HFFc6 (cell line): ENCODE results near the gene UIMC1. TPM values are rescaled to one million over a fixed set of nuclear protein-coding genes. Genes with fewer than 3 reads are reported as not detected.

Source experiments
- DNase-seq: peaks from one replicate; pipeline ENCODE4 v3.0.0-alpha.2; 2018
- H3K27ac Mint-ChIP-seq: 2 replicates; pipeline ENCODE4 v1.8.0; 2020; ENCODE audit warnings: mild to moderate bottlenecking, mixed read lengths
- H3K27me3 Mint-ChIP-seq: 2 replicates; pipeline ENCODE4 v1.8.0; 2021; ENCODE audit warnings: mild to moderate bottlenecking, moderate library complexity, mixed read lengths; ENCODE audit not compliant: insufficient read depth
- H3K36me3 Mint-ChIP-seq: 2 replicates; pipeline ENCODE4 v1.8.0; 2021; ENCODE audit warnings: low read depth, mixed read lengths
- H3K4me1 Mint-ChIP-seq: 2 replicates; pipeline ENCODE4 v1.8.0; 2020; ENCODE audit warnings: low read depth, mixed read lengths
- H3K4me3 Mint-ChIP-seq: 2 replicates; pipeline ENCODE4 v1.8.0; 2020; ENCODE audit warnings: mild to moderate bottlenecking, moderate library complexity, mixed read lengths
- H3K9me3 Mint-ChIP-seq: 2 replicates; pipeline ENCODE4 v1.8.0; 2020; ENCODE audit warnings: mild to moderate bottlenecking, mixed read lengths
- total RNA-seq, 6 experiments: library from RNA; stranded (reverse); fragmentation: NEBNext Ultra II Directional; extraction: Animal tissue kit (Norgen Biotek cat#: 25700); gene quantifications; 2 replicates in 1 of 6; 3 replicates in 5 of 6; pipeline ENCODE4 v1.2.3, GENCODE V29; 2021
- TF ChIP-seq, protein P1 (sequence below): fragments of 200-600 bp; sonication (generic); IDR thresholded peaks from 2 replicates; pipeline ENCODE4 v1.5.0; 2021; ENCODE audit warnings: antibody characterized with exemption, mild to moderate bottlenecking

The UIMC1 gene
- total RNA-seq, 6 experiments from 2014 or later, result 19.8 to 34.4 (median 23.6) TPM

DNA sequence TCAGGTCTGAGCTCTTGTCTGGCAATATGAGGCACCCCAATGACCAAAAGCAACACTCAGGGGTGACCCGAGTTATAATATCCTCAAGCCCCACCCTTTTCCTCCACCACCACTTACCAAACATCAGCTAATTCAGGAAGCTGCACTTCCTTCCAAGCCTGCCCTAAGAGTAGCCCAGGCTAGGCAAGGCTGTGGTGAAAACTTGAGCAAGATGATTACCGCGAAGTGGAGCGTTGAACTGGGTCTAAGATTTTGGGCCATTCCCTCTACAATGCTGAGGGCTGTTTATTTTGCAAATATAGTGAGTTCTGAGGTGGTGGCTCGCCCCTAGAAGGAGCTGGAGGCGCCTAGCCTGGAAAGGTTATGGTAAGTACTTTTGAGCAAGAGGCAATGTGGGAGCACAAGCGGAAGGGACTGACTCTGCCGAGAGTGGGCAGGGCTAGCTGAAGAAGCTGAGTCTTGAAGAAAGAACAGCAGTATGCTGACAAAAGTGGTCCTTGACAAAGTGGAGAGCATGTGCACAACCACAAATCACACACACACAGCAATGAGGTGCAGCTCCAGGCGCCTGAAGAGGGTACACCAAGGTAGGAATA lies 107.2 kb downstream of the UIMC1 start, which contains the start of gene HK3:
Gene HK3, minus strand, starts transcription at position 51 of the 596 bp plus-strand sequence. CDS start 3,187 bp downstream, outside the sequence.
- no peak for DNase-seq
- no peak within 1 kb of the TSS for H3K27ac Mint-ChIP-seq
- H3K4me3 Mint-ChIP-seq, result no peak within 1 kb of the TSS
- no peaks in the 10 kb centered on the region for H3K9me3 Mint-ChIP-seq
- no peaks in the 10 kb centered on the region for H3K4me1 Mint-ChIP-seq
- peaks cover 15% of the 10 kb centered on the region for H3K27me3 Mint-ChIP-seq
- TF ChIP-seq, protein P1, sequence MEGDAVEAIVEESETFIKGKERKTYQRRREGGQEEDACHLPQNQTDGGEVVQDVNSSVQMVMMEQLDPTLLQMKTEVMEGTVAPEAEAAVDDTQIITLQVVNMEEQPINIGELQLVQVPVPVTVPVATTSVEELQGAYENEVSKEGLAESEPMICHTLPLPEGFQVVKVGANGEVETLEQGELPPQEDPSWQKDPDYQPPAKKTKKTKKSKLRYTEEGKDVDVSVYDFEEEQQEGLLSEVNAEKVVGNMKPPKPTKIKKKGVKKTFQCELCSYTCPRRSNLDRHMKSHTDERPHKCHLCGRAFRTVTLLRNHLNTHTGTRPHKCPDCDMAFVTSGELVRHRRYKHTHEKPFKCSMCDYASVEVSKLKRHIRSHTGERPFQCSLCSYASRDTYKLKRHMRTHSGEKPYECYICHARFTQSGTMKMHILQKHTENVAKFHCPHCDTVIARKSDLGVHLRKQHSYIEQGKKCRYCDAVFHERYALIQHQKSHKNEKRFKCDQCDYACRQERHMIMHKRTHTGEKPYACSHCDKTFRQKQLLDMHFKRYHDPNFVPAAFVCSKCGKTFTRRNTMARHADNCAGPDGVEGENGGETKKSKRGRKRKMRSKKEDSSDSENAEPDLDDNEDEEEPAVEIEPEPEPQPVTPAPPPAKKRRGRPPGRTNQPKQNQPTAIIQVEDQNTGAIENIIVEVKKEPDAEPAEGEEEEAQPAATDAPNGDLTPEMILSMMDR, result no peak
- peaks cover 5% of the 10 kb centered on the region; the same call in 1 of the 2 replicates for H3K36me3 Mint-ChIP-seq

DNA sequence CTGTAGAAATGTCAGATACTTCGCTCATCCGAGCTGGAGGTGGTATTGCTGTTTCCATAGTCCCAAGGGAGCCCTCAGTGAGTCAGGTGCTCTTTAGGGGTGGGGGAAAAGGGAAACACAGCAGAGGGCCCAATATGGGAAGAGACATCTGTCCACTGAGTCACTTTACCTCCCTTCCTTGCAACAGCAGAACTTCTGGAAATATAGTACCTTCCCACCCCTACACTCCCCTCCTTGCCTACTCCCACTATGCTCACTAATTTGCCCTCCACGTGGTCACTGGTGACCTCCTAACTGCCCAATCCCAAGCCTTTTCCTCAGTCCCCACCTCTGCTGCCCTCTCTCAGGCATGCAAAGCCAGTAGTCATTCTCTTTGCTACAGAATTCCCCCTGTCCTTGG lies 109.3 kb downstream of the UIMC1 start:
- H3K4me3 Mint-ChIP-seq, result no peak overlapping the region
- H3K4me1 Mint-ChIP-seq, result no peaks in the 10 kb centered on the region
- H3K36me3 Mint-ChIP-seq, result no peaks in the 10 kb centered on the region
- no peak for DNase-seq
- TF ChIP-seq, protein P1, result no peak
- H3K9me3 Mint-ChIP-seq, result no peaks in the 10 kb centered on the region
- H3K27me3 Mint-ChIP-seq, result peaks cover 35% of the 10 kb centered on the region
- no peak overlapping the region for H3K27ac Mint-ChIP-seq

DNA sequence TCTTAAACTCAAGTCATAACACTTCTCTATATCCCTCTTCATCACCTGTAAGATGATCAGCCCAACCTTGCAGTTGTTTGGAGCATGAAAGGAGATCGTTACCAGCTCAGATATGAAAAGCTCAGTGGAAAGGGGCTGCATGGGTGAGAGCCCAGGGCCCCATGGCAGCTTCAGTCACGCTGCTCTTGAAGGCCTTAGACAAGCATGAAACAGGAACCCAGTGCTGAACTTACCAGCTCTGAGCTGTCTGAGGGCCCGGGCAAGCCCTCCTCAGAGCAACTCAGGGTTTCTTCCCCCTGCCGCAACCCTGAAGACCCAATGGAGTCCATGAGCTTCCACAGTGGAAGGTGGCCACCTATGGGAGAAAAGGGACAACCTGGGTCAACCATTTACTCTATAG lies 110.7 kb downstream of the UIMC1 start:
- Mint-ChIP-seq H3K27me3 (peaks cover 45% of the 10 kb centered on the region), H3K36me3 (no peaks in the 10 kb centered on the region), H3K9me3 (no peaks in the 10 kb centered on the region), H3K4me3 (no peak overlapping the region), H3K27ac (no peak overlapping the region), H3K4me1 (no peaks in the 10 kb centered on the region)
- no peak for DNase-seq
- TF ChIP-seq, protein P1, result no peak

DNA sequence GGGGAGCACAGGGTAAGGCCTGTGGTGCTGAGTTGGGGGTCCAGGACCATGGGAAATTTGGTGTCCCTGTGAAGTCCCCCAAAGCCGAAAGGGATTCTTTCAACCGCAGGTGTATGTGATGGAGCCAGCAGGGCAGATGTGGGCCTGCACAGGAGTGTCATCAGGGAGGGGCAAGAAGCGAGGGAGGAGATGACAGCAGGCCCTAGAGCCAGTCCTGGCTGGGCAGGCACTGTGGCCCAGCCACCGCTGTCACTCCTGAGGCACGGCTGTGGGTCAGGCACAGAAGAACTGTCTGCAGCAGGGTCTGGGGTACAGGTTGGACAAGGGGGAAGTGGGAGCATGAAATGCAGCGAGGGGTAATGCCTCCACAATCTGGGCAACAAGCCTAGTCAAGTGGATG lies 112.3 kb downstream of the UIMC1 start:
- no peak for DNase-seq
- no peaks in the 10 kb centered on the region for H3K4me1 Mint-ChIP-seq
- H3K27me3 Mint-ChIP-seq, result peaks cover 53% of the 10 kb centered on the region
- no peak overlapping the region for H3K4me3 Mint-ChIP-seq
- H3K9me3 Mint-ChIP-seq, result no peaks in the 10 kb centered on the region
- no peaks in the 10 kb centered on the region for H3K36me3 Mint-ChIP-seq
- no peak overlapping the region for H3K27ac Mint-ChIP-seq
- TF ChIP-seq, protein P1, result no peak

DNA sequence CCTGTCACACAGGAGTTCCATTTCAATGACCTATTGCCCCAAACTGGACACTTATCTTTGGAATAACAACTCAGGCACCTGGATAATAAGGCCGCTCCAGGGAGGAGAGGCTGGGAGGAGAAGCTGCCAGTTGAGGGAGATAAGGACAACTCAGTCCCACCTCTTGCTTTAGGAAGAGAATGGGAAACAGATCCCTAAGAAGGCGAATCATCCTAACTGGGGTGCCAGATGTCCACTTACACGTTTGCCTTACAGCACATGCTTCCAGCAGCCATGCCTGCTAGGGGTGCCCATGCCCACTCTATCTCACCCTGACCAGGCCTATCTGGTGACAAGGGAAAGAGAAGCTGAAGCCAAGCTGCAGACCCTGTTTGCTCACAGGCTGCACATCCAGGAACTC lies 113.9 kb downstream of the UIMC1 start:
- no peak overlapping the region for H3K4me3 Mint-ChIP-seq
- peaks cover 52% of the 10 kb centered on the region for H3K27me3 Mint-ChIP-seq
- no peak overlapping the region for H3K27ac Mint-ChIP-seq
- no peaks in the 10 kb centered on the region for H3K4me1 Mint-ChIP-seq
- H3K36me3 Mint-ChIP-seq, result no peaks in the 10 kb centered on the region
- no peaks in the 10 kb centered on the region for H3K9me3 Mint-ChIP-seq
- TF ChIP-seq, protein P1, result no peak
- no peak for DNase-seq
